PC-3 (cell line): ENCODE measurements around the gene CASQ2. TPM values are rescaled to one million over a fixed set of nuclear protein-coding genes. Genes with fewer than 3 reads are reported as not detected.

Source experiments
- ATAC-seq: fragments of 200-7000 bp; cut with Tn5 transposase; 2 replicates; pipeline ENCODE4 v1.9.1; 2020; ENCODE audit warnings: mild to moderate bottlenecking, moderate library complexity
- BruUV-seq: library from RNA; stranded (reverse); fragments of 400-500 nt; replicated peaks from 2 replicates; lab custom pipeline; 2021; lab: Mats Ljungman, UMichigan
- CTCF ChIA-PET: fragments of 300-600 bp; sonication (Branson Sonifier 250); formaldehyde crosslinking; loops from one replicate; lab custom pipeline; 2022; ENCODE audit warnings: antibody characterized with exemption; lab: Charles Lee
- POLR2A ChIA-PET: fragments of 300-600 bp; sonication (Branson Sonifier 250); formaldehyde crosslinking; loops from one replicate; lab custom pipeline; 2022; ENCODE audit warnings: antibody characterized with exemption; ENCODE audit not compliant: unreplicated experiment; lab: Charles Lee
- DNase-seq: peaks from one replicate; pipeline ENCODE4 v3.0.0-alpha.2; 2015
- H2AFZ ChIP-seq: fragments of 300-600 bp; sonication (generic); 2 replicates; pipeline ENCODE4 v1.6.0; 2016; ENCODE audit warnings: antibody characterized with exemption, low read length
- H3F3A ChIP-seq: fragments of 300-600 bp; sonication (generic); one replicate; pipeline ENCODE4 v1.6.0; 2017; ENCODE audit warnings: antibody characterized with exemption, low read length, control low read depth, mild to moderate bottlenecking; ENCODE audit not compliant: unreplicated experiment
- H3K27ac ChIP-seq: fragments of 300-600 bp; sonication (generic); 2 replicates; pipeline ENCODE4 v1.5.1; 2016; ENCODE audit warnings: mild to moderate bottlenecking, low read length
- H3K27me3 ChIP-seq: fragments of 300-600 bp; sonication (generic); 2 replicates; pipeline ENCODE4 v1.6.1; 2016; ENCODE audit warnings: low read length, mixed read lengths
- H3K36me3 ChIP-seq: fragments of 300-600 bp; sonication (generic); 2 replicates; pipeline ENCODE4 v1.6.1; 2016; ENCODE audit warnings: low read depth, mixed run types, low read length, mixed read lengths
- H3K4me1 ChIP-seq: fragments of 300-600 bp; sonication (generic); 2 replicates; pipeline ENCODE4 v1.5.1; 2016; ENCODE audit warnings: low read length; ENCODE audit not compliant: insufficient read depth
- H3K4me2 ChIP-seq: fragments of 300-600 bp; sonication (generic); 2 replicates; pipeline ENCODE4 v1.6.0; 2016; ENCODE audit warnings: low read length
- H3K4me3 ChIP-seq: fragments of 300-600 bp; sonication (generic); 2 replicates; pipeline ENCODE4 v1.5.1; 2016; ENCODE audit warnings: mild to moderate bottlenecking, low read length, mixed read lengths
- H3K79me2 ChIP-seq: fragments of 300-600 bp; sonication (generic); 2 replicates; pipeline ENCODE4 v1.6.1; 2017; ENCODE audit warnings: low read length, mixed read lengths
- H3K9ac ChIP-seq: fragments of 300-600 bp; sonication (generic); 2 replicates; pipeline ENCODE4 v1.6.0; 2016; ENCODE audit warnings: mild to moderate bottlenecking, low read length
- H3K9me2 ChIP-seq: fragments of 300-600 bp; sonication (generic); replicated peaks from 2 replicates; pipeline ENCODE4 v1.6.1; 2016; ENCODE audit warnings: mixed run types, low read length, mixed read lengths
- H3K9me3 ChIP-seq: fragments of 300-600 bp; sonication (generic); 2 replicates; pipeline ENCODE4 v1.6.1; 2016; ENCODE audit warnings: low read length, mixed read lengths
- H4K20me1 ChIP-seq: fragments of 300-600 bp; sonication (generic); 2 replicates; pipeline ENCODE4 v1.6.1; 2016; ENCODE audit warnings: low read length, mixed read lengths
- EZH2 ChIP-seq: fragments of 300-600 bp; sonication (generic); IDR thresholded peaks from one replicate; pipeline ENCODE4 v1.6.1; 2017; ENCODE audit warnings: antibody characterized with exemption, mild to moderate bottlenecking, low read length; ENCODE audit not compliant: unreplicated experiment
- EZH2phosphoT487 ChIP-seq: fragments of 300-600 bp; sonication (generic); IDR thresholded peaks from 2 replicates; pipeline ENCODE4 v1.6.1; 2018; ENCODE audit warnings: mild to moderate bottlenecking, antibody characterized with exemption, low read length, borderline replicate concordance
- intact Hi-C: fragments of 100-400 bp; cut with micrococcal nuclease; formaldehyde crosslinking; loops from 2 replicates; pipeline ENCODE4 v1.9.0; 2023
- total RNA-seq: library from RNA; depleted of rRNA; stranded (reverse); fragments of >200 nt; gene quantifications from 2 replicates; pipeline ENCODE4 v1.2.3, GENCODE V29; 2014
- TF ChIP-seq, protein P1 (sequence below): fragments of 300-600 bp; sonication (generic); conservative IDR thresholded peaks from 2 replicates; pipeline ENCODE4 v1.5.1; 2017; ENCODE audit warnings: antibody characterized with exemption, low read depth, mild to moderate bottlenecking, low read length

The CASQ2 gene
- total RNA-seq, 1 experiment from 2014 or later: not detected

DNA sequence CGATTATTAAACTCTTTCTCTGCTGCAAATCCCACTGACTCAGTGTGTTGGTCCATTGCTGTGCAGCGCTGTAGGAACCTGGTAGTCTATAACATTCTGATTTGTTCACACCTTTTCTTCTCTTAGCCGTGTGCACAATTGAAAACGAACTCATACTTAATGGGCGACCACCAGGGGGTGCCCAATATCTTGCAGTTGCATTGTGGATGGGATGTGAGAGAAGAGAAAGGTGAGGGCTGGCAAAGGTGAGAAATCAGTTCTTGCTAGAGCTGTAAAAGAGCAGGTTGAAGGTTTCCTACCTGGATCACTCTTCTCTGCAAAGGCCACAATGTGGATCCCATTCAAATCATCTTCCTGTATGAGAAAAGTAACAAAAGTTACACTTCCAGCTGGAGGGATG is 51.0 kb downstream of the CASQ2 start:
- no peak overlapping the region for H3K4me3 ChIP-seq

DNA sequence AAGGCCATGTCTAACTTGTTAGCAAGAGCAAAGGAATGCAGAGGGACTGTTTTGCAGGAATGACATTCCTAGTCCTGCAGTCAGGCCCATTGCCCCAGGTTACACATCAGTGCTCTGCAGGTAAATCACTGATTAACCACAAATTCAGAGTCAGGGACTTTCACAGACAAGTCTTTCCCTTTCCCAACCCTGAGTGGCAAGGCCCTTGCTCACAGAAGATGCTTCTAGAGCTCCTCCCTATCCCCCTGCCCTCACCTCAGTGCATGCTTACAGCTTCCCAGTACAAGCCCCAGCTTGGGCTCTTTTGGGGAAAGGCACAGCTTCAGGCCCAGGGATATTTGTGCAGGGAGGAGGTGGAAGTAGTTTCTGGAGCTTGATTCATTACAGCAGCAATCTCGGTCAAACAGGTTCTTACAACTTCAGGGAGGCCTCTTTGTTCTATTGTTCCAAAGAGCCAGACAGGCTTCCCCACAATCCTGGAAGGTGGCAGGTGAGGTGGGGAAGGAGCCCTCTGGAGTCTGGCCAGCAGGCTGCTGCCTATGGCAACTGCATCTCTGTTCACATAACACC is 53.9 kb downstream of the CASQ2 start:
- BruUV-seq: no TSS peak
- Histone ChIP-seq H3K9me2 (no peaks in the 10 kb centered on the region), H3K4me3 (peak overlapping the region; percentile 39; the same call in 1 of the 2 replicates), H2AFZ (no peak overlapping the region), H3K27me3 (no peaks in the 10 kb centered on the region), H3K9me3 (no peaks in the 10 kb centered on the region), H3K9ac (peak overlapping the region; percentile 55), H3K79me2 (no peaks in the 10 kb centered on the region), H3K27ac (peak overlapping the region; percentile 94), H3K4me1 (peaks cover 39% of the 10 kb centered on the region), H3K36me3 (no peaks in the 10 kb centered on the region; the same call in 1 of the 2 replicates), H3F3A (no peaks in the 10 kb centered on the region), H3K4me2 (peak overlapping the region; percentile 77), H4K20me1 (no peaks in the 10 kb centered on the region)
- TF ChIP-seq, protein P1, sequence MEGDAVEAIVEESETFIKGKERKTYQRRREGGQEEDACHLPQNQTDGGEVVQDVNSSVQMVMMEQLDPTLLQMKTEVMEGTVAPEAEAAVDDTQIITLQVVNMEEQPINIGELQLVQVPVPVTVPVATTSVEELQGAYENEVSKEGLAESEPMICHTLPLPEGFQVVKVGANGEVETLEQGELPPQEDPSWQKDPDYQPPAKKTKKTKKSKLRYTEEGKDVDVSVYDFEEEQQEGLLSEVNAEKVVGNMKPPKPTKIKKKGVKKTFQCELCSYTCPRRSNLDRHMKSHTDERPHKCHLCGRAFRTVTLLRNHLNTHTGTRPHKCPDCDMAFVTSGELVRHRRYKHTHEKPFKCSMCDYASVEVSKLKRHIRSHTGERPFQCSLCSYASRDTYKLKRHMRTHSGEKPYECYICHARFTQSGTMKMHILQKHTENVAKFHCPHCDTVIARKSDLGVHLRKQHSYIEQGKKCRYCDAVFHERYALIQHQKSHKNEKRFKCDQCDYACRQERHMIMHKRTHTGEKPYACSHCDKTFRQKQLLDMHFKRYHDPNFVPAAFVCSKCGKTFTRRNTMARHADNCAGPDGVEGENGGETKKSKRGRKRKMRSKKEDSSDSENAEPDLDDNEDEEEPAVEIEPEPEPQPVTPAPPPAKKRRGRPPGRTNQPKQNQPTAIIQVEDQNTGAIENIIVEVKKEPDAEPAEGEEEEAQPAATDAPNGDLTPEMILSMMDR: no peak
- TF ChIP-seq EZH2phosphoT487: no peak
- intact Hi-C loops: loop anchor here (2.0 kb wide), 1 partner anchor 72 kb away; no protein-coding TSS in a partner anchor
- ChIA-PET CTCF (interaction anchor here (1.0 to 1.6 kb wide), 3 partner anchors 8 to 106 kb away, joined by 7 to 8 read pairs (median 8); no protein-coding TSS in a partner anchor), POLR2A (no interaction called here)
- peak; percentile 69 for ATAC-seq
- peak; percentile 97 for DNase-seq

More for the DNA sequence above, 51.0 kb downstream of the CASQ2 start:
- Histone ChIP-seq H3K36me3 (no peaks in the 10 kb centered on the region; the same call in 1 of the 2 replicates), H3K4me1 (peaks cover 34% of the 10 kb centered on the region), H2AFZ (no peak overlapping the region), H3K79me2 (no peaks in the 10 kb centered on the region), H3K27ac (no peak overlapping the region), H3K4me2 (no peak overlapping the region), H4K20me1 (no peaks in the 10 kb centered on the region), H3K9me2 (no peaks in the 10 kb centered on the region), H3F3A (no peaks in the 10 kb centered on the region), H3K27me3 (no peaks in the 10 kb centered on the region), H3K9ac (no peak overlapping the region), H3K9me3 (no peaks in the 10 kb centered on the region)
- no TSS peak for BruUV-seq
- TF ChIP-seq, protein P1: peak; percentile 63
- no peak for TF ChIP-seq EZH2
- ATAC-seq (no peak), DNase-seq (peak; percentile 53)
- CTCF ChIA-PET: interaction anchor here (1.5 kb wide), 1 partner anchor 47 kb away, joined by 4 read pairs; no protein-coding TSS in a partner anchor
- POLR2A ChIA-PET: no interaction called here
- intact Hi-C loops: loop anchor here (2.0 kb wide), 1 partner anchor 47 kb away; no protein-coding TSS in a partner anchor

DNA sequence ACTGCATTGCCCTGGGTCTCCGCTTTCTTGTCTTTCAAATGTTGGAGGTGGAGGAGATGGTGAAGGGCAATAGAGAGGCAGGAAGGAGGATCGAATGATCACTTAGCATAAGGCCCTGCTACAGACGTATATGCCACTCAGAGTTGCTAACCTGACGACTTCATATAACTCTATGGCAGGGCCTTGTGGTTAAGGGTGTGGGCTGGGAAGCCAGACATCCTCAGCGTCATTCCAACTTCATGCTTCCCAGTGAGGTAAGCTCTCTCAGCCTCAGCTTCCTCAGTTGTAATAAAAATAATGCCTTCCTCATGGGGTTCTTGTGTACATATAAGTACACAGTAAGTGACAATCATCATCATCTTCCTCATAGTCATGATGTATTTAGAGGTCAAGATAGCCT is 54.6 kb downstream of the CASQ2 start:
- Histone ChIP-seq H3K27me3 (no peaks in the 10 kb centered on the region), H3K79me2 (no peaks in the 10 kb centered on the region), H3K4me3 (peak overlapping the region; percentile 39; the same call in 1 of the 2 replicates), H3K9me2 (no peaks in the 10 kb centered on the region), H3K4me2 (peak overlapping the region; percentile 77), H3K4me1 (peaks cover 39% of the 10 kb centered on the region), H3K27ac (peak overlapping the region; percentile 94), H3K36me3 (no peaks in the 10 kb centered on the region; the same call in 1 of the 2 replicates), H3K9ac (peak overlapping the region; percentile 55), H3K9me3 (no peaks in the 10 kb centered on the region), H2AFZ (no peak overlapping the region), H3F3A (no peaks in the 10 kb centered on the region), H4K20me1 (no peaks in the 10 kb centered on the region)
- POLR2A ChIA-PET: no interaction called here
- TF ChIP-seq, protein P1: no peak
- TF ChIP-seq EZH2phosphoT487 (no peak), EZH2 (no peak)
- BruUV-seq: no TSS peak
- CTCF ChIA-PET: interaction anchor here (0.6 to 1.6 kb wide), 4 partner anchors 8 to 140 kb away, joined by 3 to 8 read pairs (median 6); no protein-coding TSS in a partner anchor
- peak; percentile 25; the same call in 1 of the 2 replicates for ATAC-seq
- peak; percentile 69 for DNase-seq
- intact Hi-C loops: loop anchor here (2.0 kb wide), 1 partner anchor 71 kb away; no protein-coding TSS in a partner anchor
